ENCODE measurements around the gene RPRD1B.

DNA sequence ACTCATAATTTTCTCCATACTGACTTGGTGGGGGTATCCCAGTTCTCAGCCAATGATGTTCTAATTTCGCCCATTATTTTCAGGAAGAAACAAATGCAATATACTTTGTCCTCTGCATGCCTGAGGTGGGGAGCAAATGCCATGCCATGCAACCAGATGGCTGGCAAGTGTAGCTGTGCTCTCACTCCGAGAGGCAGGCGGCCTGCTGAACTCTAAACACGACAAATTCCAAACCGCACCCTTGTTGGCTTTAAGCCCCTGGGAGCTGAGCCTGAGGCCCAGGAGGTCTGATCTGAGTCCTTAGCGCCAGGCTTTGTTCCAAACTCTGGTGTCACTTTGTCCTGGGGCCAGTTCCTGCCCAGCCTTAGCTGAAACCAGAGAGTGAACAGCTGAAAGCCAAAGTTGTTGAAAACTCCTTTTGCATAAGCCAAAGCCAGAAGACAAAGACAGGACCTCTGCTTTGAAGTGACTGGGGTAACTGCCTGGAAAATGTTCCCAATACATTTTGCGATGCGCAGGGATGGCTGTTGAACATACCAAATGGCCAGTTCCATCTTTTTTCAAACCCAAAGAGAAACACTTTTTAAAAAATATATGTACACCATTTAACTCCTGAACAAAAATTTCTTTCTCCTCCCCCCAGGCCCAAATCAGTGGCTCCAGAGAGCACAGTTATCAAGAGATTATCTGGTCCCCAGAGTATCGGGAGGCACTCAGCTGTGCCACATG, 46.5 kb upstream of the RPRD1B start:
- TF ChIP-seq, protein P1, sequence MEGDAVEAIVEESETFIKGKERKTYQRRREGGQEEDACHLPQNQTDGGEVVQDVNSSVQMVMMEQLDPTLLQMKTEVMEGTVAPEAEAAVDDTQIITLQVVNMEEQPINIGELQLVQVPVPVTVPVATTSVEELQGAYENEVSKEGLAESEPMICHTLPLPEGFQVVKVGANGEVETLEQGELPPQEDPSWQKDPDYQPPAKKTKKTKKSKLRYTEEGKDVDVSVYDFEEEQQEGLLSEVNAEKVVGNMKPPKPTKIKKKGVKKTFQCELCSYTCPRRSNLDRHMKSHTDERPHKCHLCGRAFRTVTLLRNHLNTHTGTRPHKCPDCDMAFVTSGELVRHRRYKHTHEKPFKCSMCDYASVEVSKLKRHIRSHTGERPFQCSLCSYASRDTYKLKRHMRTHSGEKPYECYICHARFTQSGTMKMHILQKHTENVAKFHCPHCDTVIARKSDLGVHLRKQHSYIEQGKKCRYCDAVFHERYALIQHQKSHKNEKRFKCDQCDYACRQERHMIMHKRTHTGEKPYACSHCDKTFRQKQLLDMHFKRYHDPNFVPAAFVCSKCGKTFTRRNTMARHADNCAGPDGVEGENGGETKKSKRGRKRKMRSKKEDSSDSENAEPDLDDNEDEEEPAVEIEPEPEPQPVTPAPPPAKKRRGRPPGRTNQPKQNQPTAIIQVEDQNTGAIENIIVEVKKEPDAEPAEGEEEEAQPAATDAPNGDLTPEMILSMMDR (IDR thresholded peaks at IDR 0.05; ENCODE audit: poor library complexity): no peak
- TF ChIP-seq EZH2 (IDR thresholded peaks at IDR 0.05; ENCODE audit: borderline replicate concordance): no peak
- no peak for TF ChIP-seq EZH2phosphoT487 (IDR thresholded peaks at IDR 0.05; ENCODE audit: low read depth, severe bottlenecking, unreplicated experiment)
